ENCODE results near the gene LRP11.

GRCh38 chr6:149884617-149885016 lies 20.5 kb upstream of the LRP11 start:
- TF ChIP-seq CTCF (IDR thresholded peaks at IDR 0.05) (no peak), EZH2 (IDR thresholded peaks at IDR 0.05) (no peak), EZH2phosphoT487 (IDR thresholded peaks at IDR 0.05) (no peak)

Measured in neural progenitor cell (in vitro differentiated cells).